Measurements from ENCODE around the gene SRSF9. TPM values are rescaled to one million over a fixed set of nuclear protein-coding genes. Genes with fewer than 3 reads are reported as not detected.
"Not testable (repeated sequence)": the region's sequence is repeated elsewhere in the genome, so short reads cannot be mapped to it uniquely, and the experiment has no call there.

The SRSF9 gene
- polyA plus RNA-seq, 10 donors, result 80.3 to 133 (median 91.6) TPM

DNA sequence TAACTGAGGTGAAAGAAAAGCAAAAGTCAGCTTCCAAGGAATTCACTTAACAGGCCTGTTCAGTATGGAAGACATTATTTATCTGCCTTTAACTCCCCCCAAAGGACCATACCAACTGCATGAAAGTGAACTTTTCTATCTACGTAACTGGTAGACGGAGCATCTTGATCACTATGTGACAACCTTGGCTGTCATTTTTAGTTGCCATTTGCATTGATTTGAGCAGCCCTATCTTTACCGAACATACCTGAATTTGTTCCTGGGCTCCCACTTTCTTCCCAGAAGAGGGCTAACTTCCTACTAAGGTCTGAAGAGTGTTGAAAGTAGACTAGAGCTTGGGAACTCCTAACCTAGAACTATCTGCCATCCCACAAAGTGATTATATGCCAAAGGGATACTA is 9.4 kb downstream of the SRSF9 start:
- DNase-seq, result no peak

- DNase-seq, result no peak
Observed at GRCh38 chr12:120457133-120457532, 12.4 kb downstream of the SRSF9 start.

GRCh38 chr12:120455302-120455701 is 14.2 kb downstream of the SRSF9 start:
- DNase-seq, result no peak

DNA sequence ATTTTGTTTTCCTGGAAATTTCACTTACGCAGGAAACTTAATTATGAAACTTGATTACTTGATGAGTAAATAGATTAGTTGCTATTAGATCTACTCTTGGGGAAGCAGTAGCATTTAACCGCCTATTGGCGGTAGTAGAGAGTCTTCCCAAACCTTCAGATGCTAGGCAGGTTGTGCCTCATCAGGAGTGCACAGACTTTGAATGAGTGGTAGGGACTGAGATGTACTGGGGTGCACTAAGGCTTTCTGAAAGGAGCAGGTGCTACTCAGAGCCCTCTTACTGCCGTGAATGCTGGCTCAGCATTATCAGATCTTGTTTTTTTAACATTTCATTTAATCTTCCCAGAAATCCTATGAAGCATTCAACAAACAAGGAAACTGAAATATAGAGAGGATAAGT is 15.6 kb downstream of the SRSF9 start:
- no peak for DNase-seq

GRCh38 chr12:120453060-120453750 is 16.3 kb downstream of the SRSF9 start:
- no peak for DNase-seq

DNA sequence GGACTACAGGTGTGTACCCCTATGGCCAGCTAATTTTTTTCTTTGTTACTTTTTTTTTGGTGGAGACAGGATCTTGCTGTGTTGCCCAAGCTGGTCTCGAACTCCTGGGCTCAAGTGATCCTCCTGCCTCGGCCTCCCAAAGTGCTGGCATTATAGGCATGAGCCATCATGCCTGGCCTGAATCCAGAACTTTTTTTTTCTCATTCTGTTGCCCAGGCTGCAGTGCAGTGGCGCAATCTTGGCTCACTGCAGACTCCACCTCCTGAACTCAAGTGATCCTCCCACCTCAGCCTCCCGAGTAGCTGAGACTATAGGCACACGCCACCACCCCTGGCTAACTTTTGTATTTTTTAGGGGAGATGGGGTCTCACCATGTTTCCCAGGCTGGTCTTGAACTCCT is 17.0 kb downstream of the SRSF9 start:
- DNase-seq, result not testable (repeated sequence)

- DNase-seq, result no peak
Observed at GRCh38 chr12:120447992-120448391, 21.6 kb downstream of the SRSF9 start.

DNA sequence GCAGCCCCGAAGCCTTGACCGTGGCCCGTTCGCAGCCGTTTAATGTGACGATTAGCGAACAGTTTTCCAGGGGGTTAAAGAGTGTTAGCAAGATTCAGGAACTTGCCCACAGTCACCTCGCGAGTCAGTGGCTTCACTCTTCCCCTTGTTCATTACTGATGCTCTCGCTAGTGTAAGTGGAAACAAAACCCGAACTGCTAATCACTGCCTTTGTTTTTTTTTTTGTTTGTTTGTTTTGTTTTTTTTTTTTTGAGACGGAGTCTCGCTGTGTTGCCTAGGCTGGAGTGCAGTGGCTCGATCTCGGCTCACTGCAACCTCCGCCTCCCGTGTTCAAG is 22.7 kb downstream of the SRSF9 start:
- DNase-seq, result not testable (repeated sequence)

DNA sequence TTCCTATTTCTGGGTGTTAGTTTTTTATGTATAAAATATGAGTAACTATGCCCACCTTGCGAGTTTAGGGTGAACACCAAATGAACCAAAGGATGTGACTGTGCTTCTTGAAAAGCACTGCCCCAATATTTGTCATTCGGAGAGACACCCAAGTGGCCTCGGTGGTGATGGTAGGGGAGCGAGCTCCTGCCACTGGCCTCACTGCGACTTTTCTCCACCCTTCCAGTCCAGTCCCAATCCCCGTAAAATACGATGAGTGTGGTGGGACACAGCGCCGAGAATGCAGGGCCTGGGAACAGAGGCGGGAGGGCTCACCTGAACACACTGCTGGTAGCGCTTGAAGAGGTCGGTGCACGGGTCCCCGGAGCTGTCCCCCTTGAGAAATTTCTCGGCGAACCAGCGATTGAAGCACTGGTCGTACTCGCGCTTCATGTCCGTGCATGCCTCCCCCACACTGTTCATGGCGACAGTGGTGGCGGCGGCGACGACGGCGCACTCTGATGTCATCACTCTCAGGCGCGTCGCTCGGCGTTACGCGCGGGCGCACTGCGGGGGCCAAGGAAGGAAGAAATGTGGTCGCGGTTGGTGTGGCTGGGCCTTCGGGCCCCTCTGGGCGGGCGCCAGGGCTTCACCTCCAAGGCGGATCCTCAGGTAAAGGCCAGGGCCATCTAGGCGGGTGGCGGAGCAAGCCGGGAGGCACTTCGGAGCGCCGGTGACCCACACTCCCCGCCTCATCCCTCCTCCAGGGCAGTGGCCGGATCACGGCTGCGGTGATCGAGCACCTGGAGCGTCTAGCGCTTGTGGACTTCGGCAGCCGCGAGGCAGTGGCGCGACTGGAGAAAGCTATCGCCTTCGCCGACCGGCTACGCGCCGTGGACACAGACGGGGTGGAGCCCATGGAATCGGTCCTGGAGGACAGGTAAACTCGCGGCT is 23.4 kb downstream of the SRSF9 start, which contains the start of the genes GATC and TRIAP1:
GATC (plus strand) TSS at position 534 of the 933 bp plus-strand sequence; CDS start at position 571, 37 bp downstream.
TRIAP1 (minus strand) TSS at position 474 of the 933 bp plus-strand sequence; CDS start at position 462, 12 bp downstream.
- peak; percentile 79 to 97 (median 89) for DNase-seq

DNA sequence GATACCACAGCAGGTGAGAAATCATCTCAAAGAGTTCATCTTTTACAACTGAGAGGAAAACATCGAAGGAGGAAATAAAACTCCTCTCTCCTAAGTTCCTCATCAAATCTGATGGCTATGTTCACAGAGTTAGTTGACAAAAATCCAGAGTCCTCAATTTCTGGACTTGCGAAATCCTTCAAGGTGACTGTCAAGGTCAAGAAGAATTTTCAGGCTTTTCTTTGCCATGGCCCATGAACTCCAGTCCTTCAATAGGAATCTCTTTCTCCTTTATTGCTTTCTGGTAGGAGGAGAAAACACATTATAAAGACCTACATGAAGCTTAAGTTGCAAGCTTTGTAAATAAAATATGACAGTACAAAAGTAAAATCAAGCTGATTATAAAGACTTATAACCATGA is 24.9 kb downstream of the SRSF9 start:
- no peak for DNase-seq

GRCh38 chr12:120439646-120440247 is 29.8 kb downstream of the SRSF9 start:
- peak; percentile 18 to 55 (median 47) for DNase-seq

- no peak for DNase-seq
Observed at GRCh38 chr12:120438495-120439198, 30.9 kb downstream of the SRSF9 start.

DNA sequence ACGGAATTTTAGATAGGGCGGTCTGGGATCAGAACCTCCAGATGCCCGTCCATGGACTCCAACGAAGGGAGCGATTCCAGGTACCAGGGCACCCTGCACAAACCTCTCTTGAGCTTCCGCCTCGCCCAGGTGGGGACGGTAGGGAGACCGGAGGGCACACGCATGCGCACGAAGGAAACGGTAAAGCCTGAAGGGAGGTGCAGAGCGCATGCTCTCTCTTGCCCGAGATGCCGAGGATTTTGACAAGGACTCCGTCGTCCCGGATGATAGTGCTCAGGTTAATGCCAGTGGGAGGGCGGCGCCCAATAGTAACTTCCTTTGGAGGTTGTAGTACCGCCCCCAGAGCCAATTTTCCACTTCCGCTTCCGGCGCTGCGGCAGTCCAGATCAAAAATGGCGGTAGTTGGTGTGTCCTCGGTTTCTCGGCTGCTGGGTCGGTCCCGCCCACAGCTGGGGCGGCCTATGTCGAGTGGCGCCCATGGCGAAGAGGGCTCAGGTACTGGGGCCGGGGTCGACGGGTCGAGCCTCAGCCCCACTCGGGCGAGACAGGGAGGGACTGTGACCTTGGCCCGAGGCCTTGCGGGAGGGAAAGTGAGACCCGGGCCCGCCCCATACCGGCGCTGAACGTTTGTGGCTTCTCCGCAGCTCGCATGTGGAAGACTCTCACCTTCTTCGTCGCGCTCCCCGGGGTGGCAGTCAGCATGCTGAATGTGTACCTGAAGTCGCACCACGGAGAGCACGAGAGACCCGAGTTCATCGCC is 31.6 kb downstream of the SRSF9 start, which contains the start of gene COX6A1:
COX6A1 (plus strand) TSS at position 379 of the 760 bp plus-strand sequence; CDS start at position 393, 14 bp downstream.
- peak; percentile 94 to 97 (median 96) for DNase-seq

DNA sequence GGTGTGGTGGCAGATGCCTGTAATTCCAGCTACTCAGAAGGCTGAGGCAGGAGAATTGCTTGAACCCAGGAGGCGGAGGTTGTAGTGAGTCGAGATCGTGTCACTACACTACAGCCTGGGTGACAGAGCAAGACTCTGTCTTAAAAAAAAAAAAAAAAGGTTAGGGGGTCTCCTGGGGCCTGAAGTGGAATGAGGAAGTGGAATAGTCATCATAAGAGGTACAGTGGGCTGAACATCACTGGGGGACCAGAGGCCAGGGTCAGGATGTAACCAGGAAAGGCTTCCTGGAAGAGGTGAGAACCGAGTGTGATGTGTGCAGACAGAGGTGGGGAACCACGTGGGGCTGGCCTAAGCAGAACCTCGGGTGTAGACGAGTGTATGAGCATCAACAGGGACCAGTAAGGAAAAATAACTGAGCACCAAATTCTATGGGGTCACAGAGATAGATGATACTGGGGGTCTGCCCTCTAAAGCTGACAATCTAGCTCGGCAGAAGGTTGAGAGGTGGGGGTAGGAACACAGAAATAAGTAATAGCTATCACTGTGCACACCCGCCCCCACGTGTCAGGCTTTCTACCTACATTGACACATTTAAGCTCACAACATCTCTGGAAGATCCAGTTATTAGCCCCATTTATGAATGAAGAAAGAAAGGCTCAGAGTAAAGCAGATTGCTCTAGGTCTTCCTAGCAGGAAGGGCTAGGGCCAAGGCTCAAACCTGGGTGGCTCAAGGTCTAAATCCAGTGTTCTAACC is 36.6 kb downstream of the SRSF9 start:
- DNase-seq, result no peak

- DNase-seq, result no peak
Observed at GRCh38 chr12:120429368-120429767, 40.2 kb downstream of the SRSF9 start.

DNA sequence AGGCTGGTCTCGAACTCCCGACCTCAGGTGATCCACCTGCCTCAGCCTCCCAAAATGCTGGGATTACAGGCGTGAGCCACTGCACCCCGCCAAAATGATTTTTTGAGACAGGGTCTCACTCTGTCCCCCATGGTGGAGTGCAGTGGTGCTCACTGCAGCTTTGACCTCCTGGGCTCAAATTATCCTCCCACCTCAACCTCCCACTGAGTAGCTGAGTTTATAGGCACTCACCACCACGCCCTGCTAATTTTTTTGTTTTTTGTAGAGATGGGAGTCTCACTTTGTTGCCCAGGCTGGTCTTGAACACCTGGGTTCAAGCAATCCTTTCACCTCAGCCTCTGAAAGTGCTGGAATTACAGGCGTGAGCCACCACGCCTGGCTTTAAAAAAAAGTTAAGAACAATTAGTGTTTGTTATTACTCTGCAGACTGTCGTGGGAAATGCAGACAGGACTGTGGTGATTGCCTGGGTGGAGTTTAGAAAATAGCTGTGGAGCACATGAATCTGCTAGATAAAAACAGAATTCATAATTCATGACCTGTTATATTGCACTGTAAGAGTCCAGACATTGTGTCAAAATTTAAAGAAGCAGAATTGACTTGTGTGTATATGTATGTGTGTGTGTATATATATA is 40.8 kb downstream of the SRSF9 start:
- no peak for DNase-seq

- no peak for DNase-seq
Observed at GRCh38 chr12:120425797-120426196, 43.8 kb downstream of the SRSF9 start.

DNA sequence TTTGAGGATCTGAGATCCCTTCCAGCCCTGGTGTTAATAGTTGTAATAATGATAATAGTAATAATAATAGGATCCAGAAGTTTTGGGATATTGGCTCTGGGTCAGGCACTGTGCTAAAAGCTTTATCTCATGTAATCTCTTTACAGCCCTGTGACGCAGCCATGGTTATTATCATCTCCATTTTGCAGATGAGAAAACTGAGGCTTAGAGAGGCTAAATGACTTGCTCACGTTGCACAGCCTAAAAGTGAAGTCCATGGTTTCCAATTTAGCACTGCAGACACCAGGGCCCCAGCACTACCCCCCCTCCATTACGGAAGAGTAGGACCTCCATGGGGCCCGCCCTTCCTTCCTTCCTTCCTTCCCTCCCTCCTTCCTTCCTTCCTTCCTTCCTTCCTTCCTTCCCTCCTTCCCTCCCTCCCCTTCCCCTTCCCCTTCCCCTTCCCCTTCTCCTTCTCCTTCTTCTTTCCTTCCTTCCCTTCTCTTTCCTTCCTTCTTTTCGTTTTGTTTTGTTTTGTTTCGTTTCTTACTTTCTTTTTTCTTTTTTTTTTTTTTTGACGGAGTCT is 46.6 kb downstream of the SRSF9 start:
- no peak for DNase-seq

DNA sequence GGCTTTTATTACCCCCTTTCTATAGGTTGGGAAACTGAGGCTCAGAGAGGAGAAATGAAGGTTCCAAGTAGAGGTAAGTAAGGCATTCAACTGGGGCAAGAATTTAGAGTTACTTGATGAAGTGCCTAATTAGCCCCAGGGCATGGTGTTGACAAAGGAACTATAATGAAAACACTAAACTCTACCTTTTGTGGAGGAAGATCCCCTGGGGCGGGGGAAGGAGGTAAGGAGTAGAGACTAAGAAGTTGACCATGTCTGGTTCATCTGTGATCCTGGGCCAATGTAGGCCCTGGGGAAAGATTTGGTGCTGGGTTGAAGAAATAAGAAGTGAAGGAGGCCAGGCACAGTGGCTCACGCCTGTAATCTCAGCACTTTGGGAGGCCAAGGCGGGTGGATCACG is 47.8 kb downstream of the SRSF9 start:
- DNase-seq, result no peak
